ENCODE results near the gene SCAP. TPM values are rescaled to one million over a fixed set of nuclear protein-coding genes. Genes with fewer than 3 reads are reported as not detected.

SCAP gene
- total RNA-seq, 1 experiment from 2014 or later = 115 TPM

GRCh38 chr3:47456984-47457383, 18.8 kb downstream of the SCAP start:
- Mint-ChIP-seq H3K4me1 (no peaks in the 10 kb centered on the region), H3K36me3 (peaks cover 19% of the 10 kb centered on the region), H3K27ac (0 out of 2 replicates have a peak overlapping the region, but pooled peaks have one; percentile 45), H3K27me3 (ENCODE audit: low read depth) (no peaks in the 10 kb centered on the region), H3K4me3 (no peak overlapping the region), H3K9me3 (peaks cover 16% of the 10 kb centered on the region)
- no peak for DNase-seq (ENCODE audit: low spot score)
- POLR2A ChIA-PET = no interaction called here
- ATAC-seq = no peak
- CTCF ChIA-PET = interaction anchor here (1.8 kb wide), 1 partner anchor 36 kb away, joined by 5 read pairs; no protein-coding TSS in a partner anchor
- TF ChIP-seq ZNF317 (CRISPR knock-in tag; IDR thresholded peaks at IDR 0.05; ENCODE audit: borderline replicate concordance, low read depth) = no peak
- no peak for TF ChIP-seq FOXK1 (CRISPR knock-in tag; IDR thresholded peaks at IDR 0.05)
- TF ChIP-seq SOX15 (CRISPR knock-in tag; IDR thresholded peaks at IDR 0.05) = no peak
- TF ChIP-seq IRF2 (CRISPR knock-in tag; IDR thresholded peaks at IDR 0.05; ENCODE audit: borderline replicate concordance, low read depth) = no peak
- TF ChIP-seq NR1H2 (CRISPR knock-in tag; IDR thresholded peaks at IDR 0.05) = no peak
- TF ChIP-seq NR3C1 (CRISPR knock-in tag; conservative IDR thresholded peaks at IDR 0.05; ENCODE audit: low read depth) = no peak
- TF ChIP-seq ZNF423 (CRISPR knock-in tag; IDR thresholded peaks at IDR 0.05) = no peak
- no peak for TF ChIP-seq ZNF281 (CRISPR knock-in tag; IDR thresholded peaks at IDR 0.05)
- no peak for TF ChIP-seq ZNF219 (CRISPR knock-in tag; IDR thresholded peaks at IDR 0.05; ENCODE audit: borderline replicate concordance)
- TF ChIP-seq ZSCAN18 (CRISPR knock-in tag; IDR thresholded peaks at IDR 0.05) = no peak
- no peak for TF ChIP-seq ATF2 (CRISPR knock-in tag; IDR thresholded peaks at IDR 0.05; ENCODE audit: borderline replicate concordance, low read depth)
- TF ChIP-seq JAZF1 (CRISPR knock-in tag; IDR thresholded peaks at IDR 0.05) = no peak
- no peak for TF ChIP-seq TEAD4 (CRISPR knock-in tag; IDR thresholded peaks at IDR 0.05)
- TF ChIP-seq CTCF (IDR thresholded peaks at IDR 0.05) = no peak
- TF ChIP-seq CBFB (CRISPR knock-in tag; IDR thresholded peaks at IDR 0.05; ENCODE audit: low read depth) = no peak
- no peak for TF ChIP-seq EMX1 (CRISPR knock-in tag; IDR thresholded peaks at IDR 0.05)
- no peak for TF ChIP-seq ZNF416 (CRISPR knock-in tag; IDR thresholded peaks at IDR 0.05)
- no peak for TF ChIP-seq SMAD3 (CRISPR knock-in tag; IDR thresholded peaks at IDR 0.05; ENCODE audit: borderline replicate concordance)
- no peak for TF ChIP-seq IRF1 (CRISPR knock-in tag; IDR thresholded peaks at IDR 0.05)
- TF ChIP-seq ZNF396 (CRISPR knock-in tag; IDR thresholded peaks at IDR 0.05; ENCODE audit: borderline replicate concordance) = no peak
